Breast epithelium (tissue), 3 donors: ENCODE data around the gene DNMT3A.

Experiments used
- CTCF ChIP-seq, 3 donors: fragments of 450-650 bp; IDR thresholded peaks; one replicate each; pipeline ENCODE4 v1.5.1; 2016 to 2017; ENCODE audit warnings: antibody characterized with exemption in 3 of 3, mild to moderate bottlenecking in 3 of 3, moderate library complexity in 3 of 3
- POLR2A ChIP-seq: fragments of 450-650 bp; IDR thresholded peaks from one replicate; pipeline ENCODE4 v1.6.1; 2016; ENCODE audit warnings: antibody characterized with exemption, mild to moderate bottlenecking, moderate library complexity
- POLR2AphosphoS5 ChIP-seq, 3 donors: sonication (generic); formaldehyde crosslinking; IDR thresholded peaks; one replicate each; pipeline ENCODE4 v1.6.1; 2017; ENCODE audit warnings: antibody characterized with exemption in 3 of 3

GRCh38 chr2:25367296-25367695 is 25.6 kb upstream of the DNMT3A start:
- TF ChIP-seq CTCF (IDR thresholded peaks at IDR 0.05) (no peak), POLR2AphosphoS5 (IDR thresholded peaks at IDR 0.05) (no peak), POLR2A (no peak)
